PFSK-1 (cell line): ENCODE data around the gene RTEL1.

ENCODE experiments used
- FOXP2 ChIP-seq: optimal IDR thresholded peaks from 2 replicates; pipeline ENCODE3; 2011; ENCODE audit warnings: borderline replicate concordance, control low read depth, inconsistent platforms; ENCODE audit not compliant: insufficient read depth; ENCODE audit errors: extremely low read length, extremely low read depth
- POLR2AphosphoS5 ChIP-seq: IDR thresholded peaks from 2 replicates; pipeline ENCODE4 v1.6.1; 2012; ENCODE audit warnings: low read depth, mild to moderate bottlenecking, control low read depth, low read length, moderate library complexity
- REST ChIP-seq, 2 experiments: IDR thresholded peaks; 2 replicates each; pipeline versions ENCODE4 v1.6.1 to v1.8.0; 2011 to 2012; ENCODE audit warnings: low read depth in 2 of 2, low read length in 2 of 2, control low read depth in 1 of 2, inconsistent platforms in 1 of 2, mild to moderate bottlenecking in 1 of 2, moderate library complexity in 1 of 2; ENCODE audit not compliant: insufficient read depth in 1 of 2
- SIN3A ChIP-seq: IDR thresholded peaks from 2 replicates; pipeline ENCODE4 v1.6.1; 2012; ENCODE audit warnings: mild to moderate bottlenecking, low read length, moderate library complexity, borderline replicate concordance; ENCODE audit not compliant: insufficient read depth
- TAF1 ChIP-seq: IDR thresholded peaks from 2 replicates; pipeline ENCODE4 v1.6.1; 2012; ENCODE audit warnings: low read length, control low read depth, borderline replicate concordance; ENCODE audit not compliant: insufficient read depth

The RTEL1 gene

GRCh38 chr20:63690003-63690897 lies 32.1 kb downstream of the RTEL1 start:
- TF ChIP-seq REST (IDR thresholded peaks at IDR 0.05; ENCODE audit: insufficient read depth in 1 of 2, low read depth in 2 of 2, low read length in 2 of 2): no peak

GRCh38 chr20:63690898-63691710 lies 33.0 kb downstream of the RTEL1 start:
- no peak for TF ChIP-seq SIN3A
- no peak for TF ChIP-seq REST (IDR thresholded peaks at IDR 0.05; ENCODE audit: insufficient read depth in 1 of 2, low read depth in 2 of 2, low read length in 2 of 2)
- TF ChIP-seq POLR2AphosphoS5: no peak
- no peak for TF ChIP-seq TAF1
- TF ChIP-seq FOXP2: no peak

- TF ChIP-seq REST (IDR thresholded peaks at IDR 0.05; ENCODE audit: insufficient read depth in 1 of 2, low read depth in 2 of 2, low read length in 2 of 2) (no peak), SIN3A (no peak), FOXP2 (no peak), POLR2AphosphoS5 (no peak), TAF1 (no peak)
These were observed 33.8 kb downstream of the RTEL1 start for GRCh38 chr20:63691711-63692435.

- peak; percentile 35; the same call in 1 of the 2 replicates for TF ChIP-seq POLR2AphosphoS5
- no peak for TF ChIP-seq FOXP2
These were observed 34.4 kb downstream of the RTEL1 start for GRCh38 chr20:63692436-63693082.

- TF ChIP-seq TAF1 (no peak), SIN3A (no peak), REST (IDR thresholded peaks at IDR 0.05; ENCODE audit: insufficient read depth in 1 of 2, low read depth in 2 of 2, low read length in 2 of 2) (no peak), POLR2AphosphoS5 (no peak)
These were observed 35.1 kb downstream of the RTEL1 start for GRCh38 chr20:63693083-63693732.
